NOMO-1 treated with dmso at 0.1 percent for 144 hours (cell line): ENCODE measurements around the gene PPT2.
A peak's percentile ranks its signal among the peaks of the same experiment; 100 is the strongest.
"Not testable (repeated sequence)": the region's sequence is repeated elsewhere in the genome, so short reads cannot be mapped to it uniquely, and the experiment has no call there.

Experiments
- DNase-seq: peaks from one replicate; lab custom pipeline; 2025; ENCODE audit not compliant: unreplicated experiment; lab: John Stamatoyannopoulos, UW

Gene PPT2

GRCh38 chr6:32126880-32127279 lies 27.1 kb upstream of the PPT2 start:
- no peak for DNase-seq

GRCh38 chr6:32127409-32127716 lies 26.6 kb upstream of the PPT2 start:
- DNase-seq = no peak

GRCh38 chr6:32127717-32128592 lies 26.0 kb upstream of the PPT2 start, which contains the start of gene ATF6B:
Gene ATF6B (minus strand): TSS chr6:32128246. CDS start chr6:32128207, 39 bp downstream.
- peak; percentile 99 for DNase-seq

- no peak for DNase-seq
Observed at GRCh38 chr6:32128751-32129296, 25.1 kb upstream of the PPT2 start.

GRCh38 chr6:32129297-32130088 lies 24.4 kb upstream of the PPT2 start:
- no peak for DNase-seq

GRCh38 chr6:32131439-32131948 lies 22.4 kb upstream of the PPT2 start:
- DNase-seq = no peak

- no peak for DNase-seq
Observed at GRCh38 chr6:32132110-32132509, 21.8 kb upstream of the PPT2 start.

GRCh38 chr6:32133786-32134185 lies 20.2 kb upstream of the PPT2 start:
- DNase-seq = no peak

- DNase-seq = no peak
Observed at GRCh38 chr6:32137454-32137853, 16.5 kb upstream of the PPT2 start.

GRCh38 chr6:32139590-32139989 lies 14.4 kb upstream of the PPT2 start:
- no peak for DNase-seq

GRCh38 chr6:32140420-32141046 lies 13.4 kb upstream of the PPT2 start:
- no peak for DNase-seq

- not testable (repeated sequence) for DNase-seq
Observed at GRCh38 chr6:32144238-32144637, 9.7 kb upstream of the PPT2 start.

GRCh38 chr6:32146287-32146686 lies 7.7 kb upstream of the PPT2 start:
- DNase-seq = no peak

- DNase-seq = no peak
Observed at GRCh38 chr6:32146687-32147086, 7.3 kb upstream of the PPT2 start.

GRCh38 chr6:32147401-32148132 lies 6.4 kb upstream of the PPT2 start:
- no peak for DNase-seq

GRCh38 chr6:32148289-32149091 lies 5.5 kb upstream of the PPT2 start:
- no peak for DNase-seq

- DNase-seq = no peak
Observed at GRCh38 chr6:32149092-32149755, 4.7 kb upstream of the PPT2 start.

- DNase-seq = no peak
Observed at GRCh38 chr6:32149932-32150870, 3.7 kb upstream of the PPT2 start.
